HG03378 (cell line): Measurements from ENCODE around the gene STXBP5L.
"Not testable (repeated sequence)": the region's sequence is repeated elsewhere in the genome, so short reads cannot be mapped to it uniquely, and the experiment has no call there.

Source experiments
- ATAC-seq: cut with Tn5 transposase; IDR thresholded peaks from one replicate; pipeline ENCODE4 v1.9.1; 2021; ENCODE audit warnings: mild to moderate bottlenecking, moderate library complexity; ENCODE audit not compliant: unreplicated experiment

STXBP5L gene

DNA sequence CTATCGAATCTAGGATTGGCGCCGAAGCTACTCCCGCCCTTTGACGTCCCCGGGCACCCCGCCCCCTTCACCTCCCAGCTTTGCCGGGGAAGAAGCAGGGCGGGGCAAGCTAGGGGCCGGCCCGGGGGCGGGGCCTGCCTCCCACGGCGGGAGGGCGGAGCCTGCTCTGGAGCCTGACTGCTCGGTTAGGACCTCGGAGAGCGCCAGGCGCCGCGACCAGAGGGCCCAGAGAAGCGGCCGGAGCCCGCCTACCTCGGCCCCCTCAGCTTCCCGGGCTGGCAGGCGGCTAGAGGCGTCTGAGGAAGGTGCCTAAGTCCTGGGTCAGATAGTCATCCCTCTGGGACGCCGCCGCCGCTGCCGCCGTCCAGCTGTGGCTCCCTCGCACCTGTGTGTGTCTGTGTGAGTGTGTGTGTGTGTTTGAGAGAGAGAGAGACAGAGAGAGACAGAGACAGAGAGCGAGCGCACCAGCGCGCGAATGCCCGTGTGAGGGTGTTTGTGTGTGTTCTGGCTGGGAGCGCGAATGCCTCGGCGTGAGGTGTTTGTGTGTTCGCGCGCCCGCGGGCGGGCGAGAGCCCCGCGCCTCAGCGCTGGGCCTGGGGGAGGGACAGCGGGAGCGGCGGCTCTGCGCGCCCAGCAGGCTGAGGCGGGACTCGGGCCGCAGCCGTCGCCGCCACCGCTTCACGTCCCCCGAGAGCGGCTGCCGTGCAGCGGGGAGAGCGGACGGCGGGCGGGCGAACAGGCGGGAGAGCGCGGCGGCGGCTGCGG is at the start of gene STXBP5L:
Gene STXBP5L, plus strand, starts transcription at position 176 of the 765 bp plus-strand sequence. CDS start 1,374 bp downstream, outside the sequence.
- peak; percentile 82 for ATAC-seq

DNA sequence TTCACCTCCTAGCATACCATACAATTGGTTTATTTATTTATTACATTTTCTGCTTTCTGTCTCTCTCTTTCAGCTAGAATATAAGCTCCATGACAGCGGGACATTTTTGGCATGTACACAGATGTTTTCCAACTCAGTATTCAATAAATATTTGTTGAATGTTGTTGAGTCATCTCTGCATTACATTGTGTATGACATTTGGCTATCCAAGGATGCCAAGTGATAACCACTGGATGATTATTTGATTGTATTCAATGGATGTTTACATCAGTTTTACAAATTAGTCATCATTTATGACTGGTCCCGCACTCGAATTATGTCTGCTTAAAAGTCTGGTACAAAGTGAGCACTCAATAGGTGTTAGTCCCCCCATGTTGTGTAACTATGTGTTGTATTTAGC is 49.5 kb upstream of the STXBP5L start:
- ATAC-seq = no peak

DNA sequence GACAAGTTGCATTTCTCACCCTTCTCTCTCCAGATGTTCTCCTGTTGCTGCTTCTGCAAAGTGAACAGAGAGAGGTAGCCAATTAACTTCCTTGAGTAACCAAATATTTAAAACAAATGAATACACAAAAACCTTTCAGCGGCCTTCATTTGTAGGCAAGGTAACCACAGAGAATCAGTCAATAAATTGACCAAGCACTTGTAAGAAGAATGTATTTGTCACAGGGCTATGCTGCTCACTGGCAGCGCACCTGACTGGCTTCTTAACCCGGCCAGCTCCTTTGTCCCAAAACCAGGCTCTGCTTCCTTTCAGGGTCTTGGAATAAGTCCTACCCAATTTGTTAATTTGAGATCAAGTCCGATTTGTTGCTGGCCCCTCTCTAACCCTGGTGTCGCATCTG is 43.5 kb upstream of the STXBP5L start:
- no peak for ATAC-seq

DNA sequence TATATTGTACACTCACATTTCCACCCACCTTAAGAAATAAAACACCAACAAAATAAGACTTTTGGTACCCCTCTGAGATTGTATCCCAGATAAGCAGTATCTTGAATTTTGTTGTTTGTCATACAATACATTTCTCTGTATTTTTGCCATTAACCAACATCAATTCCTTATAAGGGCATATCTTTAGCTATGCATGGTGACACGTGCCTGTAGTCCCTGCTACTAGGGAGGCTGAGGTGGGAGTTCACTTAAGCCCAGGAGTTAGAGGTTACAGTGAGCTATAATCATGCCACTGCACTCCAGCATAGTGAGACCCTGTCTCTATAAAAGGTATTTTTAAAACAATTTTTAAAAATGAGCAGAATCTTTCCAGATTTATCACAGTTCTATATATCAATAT is 32.5 kb upstream of the STXBP5L start:
- ATAC-seq = no peak

DNA sequence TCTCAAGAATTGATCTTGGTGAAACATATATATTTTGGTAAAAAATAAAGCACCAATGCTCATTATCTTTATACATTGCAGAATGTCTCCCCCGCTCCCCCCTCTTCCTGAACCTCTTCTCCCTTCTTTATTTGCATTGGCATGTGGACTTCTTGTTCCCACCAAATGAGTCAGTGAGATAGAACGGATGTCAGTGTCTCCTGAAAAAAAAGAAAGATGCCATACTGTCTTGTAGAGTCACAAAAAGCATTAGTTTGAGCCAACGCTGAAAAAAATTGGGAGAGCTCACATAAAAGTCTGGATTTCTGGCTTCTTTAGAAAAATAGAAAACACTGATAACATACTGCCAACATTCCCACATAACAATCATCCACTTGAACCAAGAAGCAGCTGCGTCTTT is 32.0 kb upstream of the STXBP5L start:
- ATAC-seq = no peak

DNA sequence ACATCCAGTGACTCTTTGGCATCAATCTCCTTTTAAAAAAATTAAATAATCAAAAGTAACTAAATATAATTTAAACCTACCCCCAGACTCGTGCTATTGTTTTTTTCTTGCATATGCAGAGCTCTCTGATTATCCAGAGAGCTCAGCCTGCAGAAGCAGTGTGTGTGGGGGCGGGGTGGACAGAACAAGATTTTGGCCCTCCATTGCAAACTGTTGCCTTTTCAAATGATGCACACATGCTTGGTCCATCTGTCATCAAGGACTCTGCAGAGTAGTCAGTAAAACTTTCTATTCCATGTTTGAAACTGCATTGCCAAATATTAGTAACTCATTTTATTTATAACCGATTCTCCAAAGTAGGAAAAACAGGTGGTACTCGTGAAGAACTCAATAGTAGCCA is 28.6 kb upstream of the STXBP5L start:
- no peak for ATAC-seq

DNA sequence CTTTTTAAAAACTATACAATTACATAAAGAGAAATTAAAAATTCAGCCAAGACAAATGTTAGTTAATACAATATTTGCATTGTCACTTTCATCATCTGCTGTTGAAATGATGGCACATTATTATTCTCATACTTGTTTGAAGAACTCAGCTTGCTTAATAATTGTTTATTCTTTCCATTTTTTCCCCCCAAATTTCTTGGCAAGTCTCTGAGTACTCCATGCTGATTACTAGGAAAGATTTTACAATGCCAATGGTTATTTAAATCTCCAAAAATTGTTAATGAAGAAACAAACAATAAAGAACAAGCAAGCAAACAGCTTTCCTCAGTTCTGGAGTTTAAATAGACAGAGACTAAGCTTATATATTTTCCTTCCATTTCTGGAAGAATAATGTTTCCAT is 15.1 kb upstream of the STXBP5L start:
- ATAC-seq = no peak

DNA sequence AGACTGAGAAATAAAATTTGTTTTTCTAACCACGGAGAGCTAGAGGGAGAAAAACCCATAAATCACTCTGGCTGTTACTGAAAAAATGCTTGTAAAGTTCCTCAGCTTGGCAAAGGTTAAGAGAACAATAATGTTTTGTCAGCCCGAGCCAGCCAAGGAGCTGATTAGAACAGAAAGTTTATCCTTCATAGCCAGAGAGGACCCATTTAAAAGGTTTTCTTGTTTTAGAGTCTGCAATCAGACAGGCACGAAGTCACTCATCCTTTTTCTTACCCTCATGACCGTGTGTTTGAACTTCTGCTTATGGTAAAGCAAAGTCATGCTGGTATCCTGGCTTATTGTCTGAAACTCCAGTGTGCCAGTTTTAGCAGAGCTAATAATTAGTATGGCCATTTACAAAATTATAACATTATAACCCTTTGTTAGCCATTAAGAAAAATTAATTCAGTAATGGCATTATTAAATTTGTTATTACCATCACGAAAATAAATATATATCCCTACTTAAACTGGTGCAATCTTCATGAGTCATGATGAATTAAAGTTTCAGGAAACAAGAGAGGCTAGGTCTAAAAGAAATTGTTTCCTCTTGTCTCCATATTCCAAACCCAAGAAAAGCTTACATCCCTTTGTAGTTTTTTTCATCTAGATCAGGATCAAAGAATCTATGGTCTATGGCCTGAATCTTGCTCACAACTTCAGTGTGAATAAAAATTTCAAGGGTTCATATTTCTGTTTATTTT is 13.5 kb upstream of the STXBP5L start:
- ATAC-seq = no peak

DNA sequence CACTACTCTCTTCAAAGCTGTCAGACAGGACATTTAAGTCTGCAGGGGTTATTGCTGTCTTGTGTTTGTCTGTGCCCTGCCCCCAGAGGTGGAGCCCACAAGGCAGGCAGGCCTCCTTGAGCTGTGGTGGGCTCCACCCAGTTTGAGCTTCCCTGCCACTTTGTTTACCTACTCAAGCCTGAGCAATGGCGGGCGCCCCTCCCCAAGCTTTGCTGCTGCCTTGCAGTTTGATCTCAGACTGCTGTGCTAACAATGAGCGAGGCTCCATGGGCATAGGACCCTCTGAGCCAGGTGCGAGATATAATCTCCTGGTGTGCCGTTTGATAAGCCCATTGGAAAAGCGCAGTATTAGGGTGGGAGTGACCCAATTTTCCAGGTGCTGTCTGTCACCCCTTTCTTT is 6.3 kb upstream of the STXBP5L start:
- not testable (repeated sequence) for ATAC-seq

DNA sequence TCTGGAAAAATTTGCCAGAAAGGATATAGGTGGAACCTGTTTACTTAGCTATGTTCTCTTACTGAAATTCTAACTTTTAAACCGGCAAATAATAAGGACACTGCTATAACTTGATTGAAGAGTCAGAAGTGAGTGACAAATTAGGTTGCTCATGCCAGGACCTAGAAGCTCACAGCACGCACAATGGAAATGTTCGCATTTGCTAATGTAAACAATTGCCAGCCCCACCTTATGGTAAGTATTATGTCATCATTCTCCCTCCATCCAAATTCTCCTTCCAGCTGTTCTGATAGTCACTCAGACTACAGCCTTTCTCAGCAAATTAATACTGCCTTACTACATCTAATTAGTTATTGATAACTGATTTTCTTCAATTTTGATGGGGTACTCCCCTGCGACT is 4.8 kb upstream of the STXBP5L start:
- ATAC-seq = no peak

DNA sequence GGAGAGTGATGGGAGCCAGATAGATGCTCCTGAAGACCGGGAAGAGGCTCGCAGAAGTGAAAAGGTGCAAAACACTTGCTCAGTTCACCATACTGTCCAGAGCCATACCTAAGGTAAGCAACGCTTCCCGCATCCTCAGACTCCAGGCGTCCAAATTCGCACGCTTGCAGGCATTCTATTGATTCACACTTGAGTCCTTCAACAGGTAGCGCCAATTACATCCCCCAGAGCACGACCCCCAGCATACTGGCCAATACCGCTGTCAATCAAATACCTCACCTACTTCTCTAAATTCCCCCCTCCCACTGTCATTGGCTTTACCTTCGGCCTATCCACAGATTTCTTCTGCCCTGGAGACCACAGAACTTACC is 361 bp upstream of the STXBP5L start:
- peak; percentile 23 for ATAC-seq

DNA sequence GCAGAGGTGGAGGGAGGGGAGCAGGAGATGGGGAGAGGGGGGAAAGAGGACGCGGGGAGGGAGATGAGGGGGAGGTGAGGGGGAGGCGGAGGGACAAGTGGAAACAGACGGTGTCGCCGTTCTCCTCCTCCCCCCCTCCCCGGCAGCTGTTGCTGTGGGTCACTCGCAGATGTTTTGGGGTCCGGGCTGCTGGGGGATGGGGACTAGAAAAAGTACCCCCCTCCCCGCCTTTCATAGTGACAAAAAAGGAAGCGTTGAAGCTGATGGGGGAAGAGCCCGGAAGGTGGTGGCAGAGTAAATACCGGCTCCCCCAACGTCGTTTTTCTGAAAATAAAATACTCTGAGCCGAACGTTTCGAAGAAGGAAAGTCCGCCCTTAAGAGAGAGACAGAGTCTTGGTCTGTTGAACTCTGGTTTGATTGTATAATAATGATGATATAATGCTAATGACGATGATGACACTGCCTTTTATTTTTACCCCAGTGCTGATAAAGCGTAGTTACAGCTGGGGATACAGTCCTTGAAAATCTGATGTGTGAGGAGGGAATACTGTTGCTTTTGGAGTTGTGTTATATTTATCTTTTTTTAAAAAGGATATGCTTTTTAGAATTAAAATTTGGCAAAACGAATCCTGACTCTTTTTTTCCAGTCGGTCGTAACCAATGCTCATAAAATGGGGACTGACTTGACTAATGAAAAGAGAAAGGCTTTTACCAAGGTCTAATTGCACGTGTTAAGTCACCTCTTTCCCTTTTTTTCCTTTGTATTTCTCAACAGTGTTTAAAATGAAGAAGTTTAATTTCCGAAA is 993 bp downstream of the STXBP5L start:
- ATAC-seq = no peak

DNA sequence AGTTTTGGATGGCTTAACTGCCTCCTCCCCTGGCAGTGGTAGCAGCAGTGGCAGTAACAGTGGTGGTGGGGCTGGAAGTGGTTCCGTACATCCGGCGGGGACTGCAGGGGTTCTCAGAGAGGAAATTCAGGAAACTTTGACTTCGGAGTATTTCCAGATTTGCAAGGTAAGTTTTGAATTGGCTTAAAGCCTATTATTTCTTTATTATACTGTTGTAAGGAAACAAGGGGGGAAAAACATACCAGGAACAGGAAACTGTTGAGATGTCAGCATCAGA is 1.5 kb downstream of the STXBP5L start:
- ATAC-seq = no peak

DNA sequence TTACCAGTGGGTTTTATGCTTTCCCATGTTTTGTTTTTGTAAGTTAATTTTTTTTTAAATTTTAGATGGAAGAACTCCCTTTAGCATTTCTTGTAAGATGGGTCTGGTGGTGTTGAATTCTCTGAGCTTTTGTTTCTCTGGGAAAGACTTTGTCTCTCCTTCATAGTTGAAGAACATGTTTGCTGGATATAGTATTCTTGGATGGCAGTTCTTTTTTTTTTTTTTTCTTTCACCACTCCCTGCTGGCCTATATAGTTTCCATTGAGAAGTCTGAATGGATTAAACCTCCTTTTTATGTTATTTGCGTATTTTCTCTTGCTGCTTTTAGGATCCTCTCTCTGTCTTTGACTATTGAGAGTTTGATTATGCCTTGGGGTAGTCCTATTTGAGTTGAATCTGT is 18.1 kb downstream of the STXBP5L start:
- ATAC-seq = no peak

DNA sequence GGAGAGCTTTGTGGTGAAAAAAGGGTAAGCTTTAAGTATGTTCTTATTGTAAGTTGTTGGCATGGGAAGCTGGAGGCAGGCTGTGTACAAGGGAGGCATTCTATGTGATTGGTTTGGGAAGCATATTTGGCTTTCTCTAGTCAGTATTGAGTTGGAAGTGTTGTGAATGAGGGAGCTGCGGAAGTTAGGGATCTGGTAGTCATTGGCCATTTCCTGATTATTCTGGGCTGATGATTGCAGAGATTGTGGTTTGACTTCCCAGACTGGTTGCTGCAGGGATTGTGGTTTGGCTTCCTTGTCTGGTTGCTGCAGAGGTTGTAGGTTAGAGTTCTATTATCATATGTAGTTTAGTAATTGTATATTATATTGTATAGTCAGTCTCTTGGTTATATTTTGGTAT is 21.0 kb downstream of the STXBP5L start:
- ATAC-seq = no peak

DNA sequence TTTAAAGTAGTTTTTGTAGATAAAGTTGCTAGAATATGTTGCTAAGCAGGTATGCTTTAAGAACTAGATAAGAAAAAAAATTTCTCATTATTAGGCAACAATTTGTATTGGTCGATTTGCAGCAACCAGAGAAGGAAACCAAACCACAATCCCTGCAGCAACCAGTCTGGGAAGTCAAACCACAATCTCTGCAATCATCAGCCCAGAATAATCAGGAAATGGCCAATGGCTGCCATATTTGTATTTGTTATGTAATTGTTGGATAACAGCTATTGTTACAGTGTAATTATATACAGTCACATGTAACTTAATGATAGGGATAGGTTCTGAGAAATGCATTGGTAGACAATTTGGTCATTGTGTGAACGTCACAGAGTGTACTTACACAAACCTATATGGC is 23.6 kb downstream of the STXBP5L start:
- ATAC-seq = no peak

DNA sequence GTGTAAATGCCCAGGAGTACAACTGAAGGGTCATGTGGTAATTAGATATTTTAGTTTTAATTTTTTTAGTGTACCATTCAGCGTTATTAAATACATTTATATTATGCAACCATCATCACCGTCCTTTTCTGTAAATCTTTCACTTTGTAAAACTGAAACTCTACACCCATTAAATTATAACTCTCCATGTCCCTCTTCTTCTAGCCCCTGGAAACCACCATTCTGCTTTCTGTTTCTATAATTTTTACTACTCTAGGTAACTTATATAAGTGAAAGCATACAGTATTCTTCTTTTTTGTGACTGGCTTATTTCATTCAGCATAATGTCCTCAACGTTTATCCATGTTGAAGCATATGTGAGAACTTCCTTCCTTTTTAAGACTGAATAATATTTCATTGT is 48.1 kb downstream of the STXBP5L start:
- ATAC-seq = no peak

DNA sequence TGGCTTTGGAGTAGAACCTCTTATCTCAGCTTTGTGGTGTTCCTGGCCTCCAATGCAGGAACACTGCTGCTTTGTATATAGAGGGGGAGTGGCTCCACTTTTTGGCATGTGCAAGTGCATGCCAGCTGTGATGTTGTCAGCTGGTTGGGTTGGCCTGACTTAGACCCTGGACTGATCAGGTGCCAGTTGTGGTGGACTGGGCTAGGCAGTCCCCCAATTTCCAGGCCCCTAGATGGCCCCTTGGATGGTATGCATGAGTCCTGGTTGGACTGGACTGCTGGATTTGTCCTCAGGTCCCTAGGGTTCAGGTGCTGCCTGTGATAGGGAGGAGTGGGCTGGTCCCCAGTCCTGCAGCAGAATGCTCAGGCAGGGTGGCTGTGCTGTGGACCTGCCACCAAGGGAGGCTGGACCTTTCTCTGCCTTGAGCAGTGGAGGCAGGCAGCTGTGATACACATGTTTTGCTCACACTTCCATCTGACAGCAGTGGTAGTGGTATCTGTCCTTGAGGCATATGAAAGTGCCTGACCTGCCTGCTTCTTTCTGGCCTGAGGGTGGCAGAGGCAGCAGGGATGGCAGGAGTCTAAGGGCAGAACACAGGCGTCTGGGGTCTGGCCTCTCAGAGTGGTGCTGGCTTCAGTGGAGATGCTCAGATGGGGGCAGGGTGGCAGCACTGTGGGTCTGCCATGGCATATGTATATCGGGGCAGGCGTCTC is 74.8 kb downstream of the STXBP5L start:
- no peak for ATAC-seq

DNA sequence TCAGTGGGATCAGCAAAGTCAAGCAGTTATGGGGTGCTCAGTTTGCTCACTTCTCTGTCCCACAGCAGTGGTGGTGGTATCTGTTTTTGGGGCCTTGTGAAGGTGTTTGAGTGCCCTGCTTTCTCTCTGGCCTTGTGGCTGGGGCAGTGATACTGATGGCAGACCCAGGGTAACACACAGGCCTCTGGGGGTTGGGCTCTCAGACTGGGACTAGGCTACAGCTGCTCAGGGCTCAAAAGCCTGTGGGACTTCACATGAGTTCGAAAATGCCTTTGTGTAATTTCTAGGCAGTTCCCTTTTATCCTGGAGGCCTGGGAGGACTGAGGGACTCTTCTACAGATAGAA is 75.3 kb downstream of the STXBP5L start:
- ATAC-seq = no peak

DNA sequence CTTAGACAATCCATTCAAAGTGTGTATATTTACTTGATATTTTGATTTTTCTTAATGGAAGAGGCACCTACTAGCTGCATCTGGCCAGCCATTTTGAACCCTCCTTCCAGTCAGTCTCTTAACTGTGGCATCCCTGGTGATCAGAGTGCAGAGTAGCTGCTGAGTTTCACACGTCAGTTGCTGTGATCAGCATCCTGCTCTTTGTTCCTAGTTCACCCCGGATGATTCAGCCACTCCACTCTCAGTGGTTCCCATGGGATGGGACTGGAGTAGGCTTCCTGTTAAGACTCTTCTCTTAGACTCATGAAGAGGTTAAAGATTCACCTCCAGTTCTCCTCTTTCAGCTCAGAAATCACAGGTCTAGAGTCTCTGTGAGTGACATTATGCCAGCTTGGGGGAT is 75.8 kb downstream of the STXBP5L start:
- no peak for ATAC-seq

DNA sequence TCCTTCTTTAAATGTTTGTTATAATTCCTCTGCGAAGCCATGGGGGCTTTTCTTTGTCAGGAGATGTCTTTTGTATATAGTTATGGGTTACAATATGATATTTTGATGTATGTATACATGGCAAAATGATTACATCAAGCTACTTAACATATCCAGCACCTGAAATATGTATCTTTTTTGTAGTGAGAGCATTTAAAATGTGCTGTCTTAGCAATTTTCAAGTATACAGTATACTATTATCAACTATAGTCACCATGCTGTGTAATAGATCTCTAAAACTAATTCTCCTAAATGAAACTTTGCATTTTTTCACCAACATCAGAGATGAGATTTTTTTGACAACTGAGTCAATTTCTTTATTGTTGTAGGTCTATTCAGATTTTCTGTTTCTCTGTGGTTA is 77.2 kb downstream of the STXBP5L start:
- no peak for ATAC-seq
